Panc1 (cell line): ENCODE data around the gene TBX1. TPM values are rescaled to one million over a fixed set of nuclear protein-coding genes. Genes with fewer than 3 reads are reported as not detected.
A peak's percentile ranks its signal among the peaks of the same experiment; 100 is the strongest.

Experiments used
- ATAC-seq: fragments of 200-7000 bp; cut with Tn5 transposase; 2 replicates; pipeline ENCODE4 v1.9.1; 2020; ENCODE audit warnings: mild to moderate bottlenecking, moderate library complexity
- BruUV-seq: library from RNA; stranded (reverse); fragments of 400-500 nt; replicated peaks from 2 replicates; lab custom pipeline; 2021; lab: Mats Ljungman, UMichigan
- CTCF ChIA-PET: fragments of 300-600 bp; sonication (Branson Sonifier 250); formaldehyde crosslinking; loops from one replicate; lab custom pipeline; 2022; ENCODE audit warnings: antibody characterized with exemption; lab: Charles Lee
- POLR2A ChIA-PET: fragments of 300-600 bp; sonication (Branson Sonifier 250); formaldehyde crosslinking; loops from one replicate; lab custom pipeline; 2022; ENCODE audit warnings: antibody characterized with exemption; lab: Charles Lee
- DNase-seq: peaks from one replicate; pipeline ENCODE4 v3.0.0-alpha.2; 2010; ENCODE audit warnings: low read depth, low spot score
- H3K27ac ChIP-seq: 2 replicates; pipeline ENCODE4 v1.5.1; 2011; ENCODE audit warnings: mild to moderate bottlenecking, low read length, inconsistent platforms
- H3K27me3 ChIP-seq: fragments of 200-500 bp; sonication (Bioruptor generic); 2 replicates; pipeline ENCODE4 v1.6.0; 2014; ENCODE audit warnings: low read length, inconsistent platforms; ENCODE audit not compliant: control insufficient read depth, insufficient read depth
- H3K36me3 ChIP-seq: fragments of 200-500 bp; sonication (Bioruptor generic); 2 replicates; pipeline ENCODE4 v1.5.1; 2014; ENCODE audit warnings: inconsistent platforms, mild to moderate bottlenecking, low read length, moderate library complexity; ENCODE audit not compliant: control insufficient read depth, insufficient read depth
- H3K4me1 ChIP-seq: 2 replicates; pipeline ENCODE4 v1.5.1; 2011; ENCODE audit warnings: inconsistent platforms, mild to moderate bottlenecking, low read length, moderate library complexity; ENCODE audit not compliant: control insufficient read depth, insufficient read depth
- H3K4me3 ChIP-seq, 2 experiments: 2 replicates each; pipeline ENCODE4 v1.5.1; 2011 to 2012; ENCODE audit warnings: low read depth in 2 of 2, low read length in 2 of 2, mild to moderate bottlenecking in 2 of 2, inconsistent platforms in 1 of 2, moderate library complexity in 1 of 2
- H3K9me3 ChIP-seq: fragments of 200-500 bp; sonication (Bioruptor generic); 2 replicates; pipeline ENCODE4 v1.5.1; 2014; ENCODE audit warnings: low read depth, mild to moderate bottlenecking, inconsistent platforms, low read length, moderate library complexity; ENCODE audit not compliant: control insufficient read depth, insufficient read depth
- POLR2AphosphoS5 ChIP-seq: IDR thresholded peaks from 2 replicates; pipeline ENCODE4 v1.6.1; 2012; ENCODE audit warnings: mild to moderate bottlenecking, low read depth, low read length, moderate library complexity
- SIN3A ChIP-seq: IDR thresholded peaks from 2 replicates; pipeline ENCODE4 v1.6.1; 2012; ENCODE audit warnings: low read depth, mild to moderate bottlenecking, low read length, moderate library complexity, borderline replicate concordance; ENCODE audit not compliant: insufficient read depth
- TCF7L2 ChIP-seq: IDR thresholded peaks from 2 replicates; pipeline ENCODE4 v1.6.1; 2011; ENCODE audit warnings: mild to moderate bottlenecking, low read depth, low read length, inconsistent platforms
- in situ Hi-C: cut with HindIII; loops from 2 replicates; pipeline ENCODE4 v1.10.0; 2016; ENCODE audit warnings: low sequenced_read_pairs, low pct_unique_long_range_greater_than_20kb
- intact Hi-C: fragments of 100-400 bp; cut with micrococcal nuclease; formaldehyde crosslinking; loops from one replicate; pipeline ENCODE4 v1.10.0; 2022; ENCODE audit not compliant: unreplicated experiment
- total RNA-seq: library from RNA; stranded (reverse); gene quantifications from one replicate; pipeline ENCODE4 v1.2.1, GENCODE V29; 2021; ENCODE audit not compliant: unreplicated experiment
- TF ChIP-seq, protein P1 (sequence below): fragments of 450-650 bp; IDR thresholded peaks from 2 replicates; pipeline ENCODE4 v1.5.1; 2017; ENCODE audit warnings: mild to moderate bottlenecking
- TF ChIP-seq, protein P2 (sequence below), 2 experiments: IDR thresholded peaks; 2 replicates each; pipeline ENCODE4 v1.6.1; 2011 to 2012; ENCODE audit warnings: low read depth in 2 of 2, control low read depth in 1 of 2, low read length in 1 of 2, mild to moderate bottlenecking in 1 of 2, moderate library complexity in 1 of 2; ENCODE audit not compliant: insufficient read depth in 1 of 2

The TBX1 gene
- total RNA-seq, 1 experiment from 2014 or later, result 91.7 TPM

DNA sequence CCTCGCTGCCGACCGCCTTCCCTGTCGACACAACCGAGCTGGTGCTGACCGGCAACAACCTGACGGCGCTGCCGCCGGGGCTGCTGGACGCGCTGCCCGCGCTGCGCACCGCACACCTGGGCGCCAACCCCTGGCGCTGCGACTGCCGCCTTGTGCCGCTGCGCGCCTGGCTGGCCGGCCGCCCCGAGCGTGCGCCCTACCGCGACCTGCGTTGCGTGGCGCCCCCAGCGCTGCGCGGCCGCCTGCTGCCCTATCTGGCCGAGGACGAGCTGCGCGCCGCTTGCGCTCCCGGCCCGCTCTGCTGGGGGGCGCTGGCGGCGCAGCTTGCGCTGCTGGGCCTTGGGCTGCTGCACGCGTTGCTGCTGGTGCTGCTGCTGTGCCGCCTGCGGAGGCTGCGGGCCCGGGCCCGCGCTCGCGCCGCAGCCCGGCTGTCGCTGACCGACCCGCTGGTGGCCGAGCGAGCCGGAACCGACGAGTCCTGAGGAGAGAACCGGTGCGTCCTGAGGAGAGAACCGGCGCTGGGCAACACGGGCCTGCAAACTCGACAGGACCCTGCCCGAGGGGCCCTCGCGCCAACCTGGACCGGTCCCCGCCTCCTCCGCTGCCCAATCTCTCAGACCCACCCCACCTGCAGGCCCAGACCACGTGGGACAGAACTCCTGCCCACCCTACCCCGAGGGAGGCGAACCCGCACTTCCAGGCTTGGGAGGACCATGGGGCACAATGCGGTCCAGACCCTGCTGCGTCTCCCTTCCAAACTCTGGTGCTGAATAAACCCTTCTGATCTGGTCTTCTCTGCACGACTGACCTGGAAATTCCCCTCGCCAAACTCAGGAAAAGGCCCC, 36.4 kb upstream of the TBX1 start:
- TF ChIP-seq TCF7L2 (no peak), POLR2AphosphoS5 (no peak), SIN3A (no peak)
- TF ChIP-seq, protein P1, sequence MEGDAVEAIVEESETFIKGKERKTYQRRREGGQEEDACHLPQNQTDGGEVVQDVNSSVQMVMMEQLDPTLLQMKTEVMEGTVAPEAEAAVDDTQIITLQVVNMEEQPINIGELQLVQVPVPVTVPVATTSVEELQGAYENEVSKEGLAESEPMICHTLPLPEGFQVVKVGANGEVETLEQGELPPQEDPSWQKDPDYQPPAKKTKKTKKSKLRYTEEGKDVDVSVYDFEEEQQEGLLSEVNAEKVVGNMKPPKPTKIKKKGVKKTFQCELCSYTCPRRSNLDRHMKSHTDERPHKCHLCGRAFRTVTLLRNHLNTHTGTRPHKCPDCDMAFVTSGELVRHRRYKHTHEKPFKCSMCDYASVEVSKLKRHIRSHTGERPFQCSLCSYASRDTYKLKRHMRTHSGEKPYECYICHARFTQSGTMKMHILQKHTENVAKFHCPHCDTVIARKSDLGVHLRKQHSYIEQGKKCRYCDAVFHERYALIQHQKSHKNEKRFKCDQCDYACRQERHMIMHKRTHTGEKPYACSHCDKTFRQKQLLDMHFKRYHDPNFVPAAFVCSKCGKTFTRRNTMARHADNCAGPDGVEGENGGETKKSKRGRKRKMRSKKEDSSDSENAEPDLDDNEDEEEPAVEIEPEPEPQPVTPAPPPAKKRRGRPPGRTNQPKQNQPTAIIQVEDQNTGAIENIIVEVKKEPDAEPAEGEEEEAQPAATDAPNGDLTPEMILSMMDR, result peak; percentile 83
- TF ChIP-seq, protein P2, sequence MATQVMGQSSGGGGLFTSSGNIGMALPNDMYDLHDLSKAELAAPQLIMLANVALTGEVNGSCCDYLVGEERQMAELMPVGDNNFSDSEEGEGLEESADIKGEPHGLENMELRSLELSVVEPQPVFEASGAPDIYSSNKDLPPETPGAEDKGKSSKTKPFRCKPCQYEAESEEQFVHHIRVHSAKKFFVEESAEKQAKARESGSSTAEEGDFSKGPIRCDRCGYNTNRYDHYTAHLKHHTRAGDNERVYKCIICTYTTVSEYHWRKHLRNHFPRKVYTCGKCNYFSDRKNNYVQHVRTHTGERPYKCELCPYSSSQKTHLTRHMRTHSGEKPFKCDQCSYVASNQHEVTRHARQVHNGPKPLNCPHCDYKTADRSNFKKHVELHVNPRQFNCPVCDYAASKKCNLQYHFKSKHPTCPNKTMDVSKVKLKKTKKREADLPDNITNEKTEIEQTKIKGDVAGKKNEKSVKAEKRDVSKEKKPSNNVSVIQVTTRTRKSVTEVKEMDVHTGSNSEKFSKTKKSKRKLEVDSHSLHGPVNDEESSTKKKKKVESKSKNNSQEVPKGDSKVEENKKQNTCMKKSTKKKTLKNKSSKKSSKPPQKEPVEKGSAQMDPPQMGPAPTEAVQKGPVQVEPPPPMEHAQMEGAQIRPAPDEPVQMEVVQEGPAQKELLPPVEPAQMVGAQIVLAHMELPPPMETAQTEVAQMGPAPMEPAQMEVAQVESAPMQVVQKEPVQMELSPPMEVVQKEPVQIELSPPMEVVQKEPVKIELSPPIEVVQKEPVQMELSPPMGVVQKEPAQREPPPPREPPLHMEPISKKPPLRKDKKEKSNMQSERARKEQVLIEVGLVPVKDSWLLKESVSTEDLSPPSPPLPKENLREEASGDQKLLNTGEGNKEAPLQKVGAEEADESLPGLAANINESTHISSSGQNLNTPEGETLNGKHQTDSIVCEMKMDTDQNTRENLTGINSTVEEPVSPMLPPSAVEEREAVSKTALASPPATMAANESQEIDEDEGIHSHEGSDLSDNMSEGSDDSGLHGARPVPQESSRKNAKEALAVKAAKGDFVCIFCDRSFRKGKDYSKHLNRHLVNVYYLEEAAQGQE (IDR thresholded peaks at IDR 0.05; ENCODE audit: insufficient read depth in 1 of 2, low read depth in 2 of 2, low read length in 1 of 2), result no peak
- Histone ChIP-seq H3K36me3 (no peaks in the 10 kb centered on the region), H3K27ac (no peak overlapping the region), H3K4me3 (peak overlapping the region; percentile 11 to 26; a peak in 1 of 4 replicates), H3K4me1 (0 out of 2 replicates have a peak, but pooled peaks cover 3% of the 10 kb centered on the region), H3K27me3 (no peaks in the 10 kb centered on the region), H3K9me3 (no peaks in the 10 kb centered on the region)
- no TSS peak for BruUV-seq
- ATAC-seq, result peak; percentile 85
- POLR2A ChIA-PET, result interaction anchor here (0.5 kb wide), 1 partner anchor 39 kb away, joined by 3 read pairs; no protein-coding TSS in a partner anchor
- intact Hi-C loops (no loop called here), in situ Hi-C loops (no loop called here)
- no peak for DNase-seq
- CTCF ChIA-PET, result interaction anchor here (0.5 to 0.7 kb wide), 5 partner anchors 12 to 289 kb away, joined by 3 to 11 read pairs (median 4); no protein-coding TSS in a partner anchor

DNA sequence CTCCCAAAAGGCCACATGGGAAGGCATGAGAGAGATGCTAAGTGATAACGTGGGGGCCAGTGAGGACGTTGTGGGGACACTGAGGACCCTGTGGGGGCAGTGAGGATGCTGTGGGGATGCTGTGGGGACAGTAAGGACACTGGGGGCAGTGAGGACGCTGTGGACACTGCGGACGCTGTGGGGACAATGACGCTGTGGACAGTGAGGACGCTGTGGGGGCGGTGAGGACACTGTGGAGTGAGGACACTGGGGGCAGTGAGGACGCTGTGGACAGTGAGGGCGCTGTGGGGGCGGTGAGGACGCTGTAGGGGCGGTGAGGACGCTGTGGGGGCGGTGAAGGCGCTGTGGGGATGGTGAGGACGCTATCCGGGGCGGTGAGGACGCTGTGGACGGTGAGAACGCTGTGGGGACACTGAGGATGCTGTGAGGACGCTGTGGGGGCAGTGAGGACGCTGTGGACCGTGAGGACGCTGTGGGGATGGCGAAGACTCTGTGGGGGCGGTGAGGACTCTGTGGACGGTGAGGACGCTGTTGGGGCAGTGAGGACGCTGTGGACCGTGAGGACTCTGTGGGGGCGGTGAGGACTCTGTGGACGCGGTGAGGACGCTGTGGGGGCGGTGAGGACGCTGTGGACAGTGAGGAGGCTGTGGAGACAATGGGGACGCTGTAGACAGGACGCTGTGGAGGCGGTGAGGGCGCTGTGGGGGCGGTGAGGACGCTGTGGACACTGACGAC, 35.5 kb upstream of the TBX1 start:
- ATAC-seq, result no peak
- Histone ChIP-seq H3K4me3 (no peak overlapping the region), H3K4me1 (0 out of 2 replicates have a peak, but pooled peaks cover 3% of the 10 kb centered on the region), H3K9me3 (no peaks in the 10 kb centered on the region), H3K27ac (no peak overlapping the region), H3K27me3 (no peaks in the 10 kb centered on the region), H3K36me3 (no peaks in the 10 kb centered on the region)
- ChIA-PET CTCF (no interaction called here), POLR2A (no interaction called here)
- intact Hi-C loops, result no loop called here
- BruUV-seq, result no TSS peak
- TF ChIP-seq, protein P1, result no peak
- TF ChIP-seq TCF7L2 (no peak), SIN3A (no peak), POLR2AphosphoS5 (no peak)
- TF ChIP-seq, protein P2 (IDR thresholded peaks at IDR 0.05; ENCODE audit: insufficient read depth in 1 of 2, low read depth in 2 of 2, low read length in 1 of 2), result no peak
- in situ Hi-C loops, result no loop called here
- no peak for DNase-seq
